ENCODE measurements around the gene ANKDD1A.

The ANKDD1A gene

GRCh38 chr15:64912379-64913325, 950 bp downstream of the ANKDD1A start:
- H3K4me3 ChIP-seq (ENCODE audit: low read depth, low read length), result peak overlapping the region; percentile 69
- H3K36me3 ChIP-seq (ENCODE audit: control insufficient read depth, insufficient read depth, low read length), result no peaks in the 10 kb centered on the region
- no peak overlapping the region for H3K9ac ChIP-seq (ENCODE audit: low read depth, low read length)
- peaks cover 8% of the 10 kb centered on the region for H3K4me1 ChIP-seq (ENCODE audit: control insufficient read depth, insufficient read depth, low read length)
- peaks cover 33% of the 10 kb centered on the region for H3K27me3 ChIP-seq (ENCODE audit: control insufficient read depth, insufficient read depth, low read length)
- no peaks in the 10 kb centered on the region for H3K9me3 ChIP-seq (ENCODE audit: control insufficient read depth, insufficient read depth, low read length)

- Histone ChIP-seq H3K9ac (ENCODE audit: low read depth, low read length) (no peak overlapping the region), H3K36me3 (ENCODE audit: control insufficient read depth, insufficient read depth, low read length) (no peaks in the 10 kb centered on the region), H3K27me3 (ENCODE audit: control insufficient read depth, insufficient read depth, low read length) (peaks cover 27% of the 10 kb centered on the region), H3K9me3 (ENCODE audit: control insufficient read depth, insufficient read depth, low read length) (no peaks in the 10 kb centered on the region), H3K4me3 (ENCODE audit: low read depth, low read length) (no peak overlapping the region), H3K4me1 (ENCODE audit: control insufficient read depth, insufficient read depth, low read length) (peaks cover 8% of the 10 kb centered on the region)
Observed at GRCh38 chr15:64915518-64916227, 4.0 kb downstream of the ANKDD1A start.

DNA sequence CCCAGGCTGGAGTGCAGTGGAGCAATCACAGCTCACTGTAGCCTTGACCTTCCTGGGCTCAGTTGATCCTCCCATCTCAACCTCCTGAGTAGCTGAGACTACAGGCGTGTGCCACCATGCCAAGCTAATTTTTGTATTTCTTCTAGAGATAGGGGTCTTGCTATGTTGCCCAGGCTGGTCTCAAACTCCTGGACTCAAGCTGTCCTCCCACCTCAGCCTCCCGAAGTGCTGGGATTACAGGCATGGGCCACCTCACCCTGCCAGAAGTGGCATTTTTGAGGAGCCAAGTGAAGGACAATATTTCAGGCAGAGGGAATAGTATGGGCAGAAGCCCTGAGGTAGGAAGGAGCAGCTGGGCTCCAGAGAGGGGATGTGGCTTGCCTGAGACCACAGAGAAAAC, 4.7 kb downstream of the ANKDD1A start:
- Histone ChIP-seq H3K27me3 (ENCODE audit: control insufficient read depth, insufficient read depth, low read length) (peaks cover 21% of the 10 kb centered on the region), H3K9ac (ENCODE audit: low read depth, low read length) (no peak overlapping the region), H3K9me3 (ENCODE audit: control insufficient read depth, insufficient read depth, low read length) (no peaks in the 10 kb centered on the region)

DNA sequence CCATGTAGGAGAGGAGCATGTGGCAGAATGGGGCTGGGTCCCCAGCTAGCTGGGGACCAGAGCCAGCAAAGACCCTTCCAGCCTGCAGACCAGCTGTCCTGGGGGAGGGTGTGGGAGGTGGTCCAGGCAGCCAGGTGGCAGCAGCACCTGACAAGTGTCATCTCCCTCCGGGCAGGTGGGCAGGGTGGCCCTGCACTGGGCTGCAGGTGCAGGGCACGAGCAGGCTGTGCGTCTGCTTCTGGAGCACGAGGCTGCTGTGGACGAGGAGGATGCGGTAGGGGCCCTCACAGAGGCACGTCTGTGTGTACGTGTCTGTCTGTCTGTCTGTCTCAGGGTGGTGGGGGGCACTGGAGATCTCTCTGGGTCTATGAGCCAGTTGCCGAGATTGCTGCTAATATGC, 5.5 kb downstream of the ANKDD1A start:
- Histone ChIP-seq H3K27me3 (ENCODE audit: control insufficient read depth, insufficient read depth, low read length) (peaks cover 18% of the 10 kb centered on the region), H3K9ac (ENCODE audit: low read depth, low read length) (no peak overlapping the region), H3K9me3 (ENCODE audit: control insufficient read depth, insufficient read depth, low read length) (no peaks in the 10 kb centered on the region)

More for the DNA sequence above, 4.7 kb downstream of the ANKDD1A start:
- Histone ChIP-seq H3K36me3 (ENCODE audit: control insufficient read depth, insufficient read depth, low read length) (no peaks in the 10 kb centered on the region), H3K4me3 (ENCODE audit: low read depth, low read length) (no peak overlapping the region), H3K4me1 (ENCODE audit: control insufficient read depth, insufficient read depth, low read length) (peaks cover 8% of the 10 kb centered on the region)

DNA sequence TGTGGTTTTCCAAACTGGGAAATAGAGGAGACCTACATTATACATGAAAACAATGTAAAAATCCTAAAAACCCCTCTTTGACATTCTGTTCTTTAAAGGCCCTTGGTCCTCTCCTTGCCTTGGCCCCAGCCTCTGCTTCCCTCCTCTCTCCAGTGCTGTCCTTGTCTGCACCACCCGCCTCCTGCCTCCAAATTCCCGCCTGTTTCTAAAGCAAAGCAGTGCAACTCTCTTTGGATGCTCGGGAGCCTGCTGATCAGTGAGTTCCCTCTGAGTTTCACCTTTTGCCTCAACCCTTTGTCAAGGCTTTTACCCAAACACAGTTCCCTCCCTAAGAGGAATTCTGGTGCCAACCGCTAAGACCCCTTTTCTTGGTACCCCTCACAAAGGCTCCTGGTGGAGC, 8.0 kb downstream of the ANKDD1A start:
- Histone ChIP-seq H3K4me1 (ENCODE audit: control insufficient read depth, insufficient read depth, low read length) (peaks cover 11% of the 10 kb centered on the region), H3K9me3 (ENCODE audit: control insufficient read depth, insufficient read depth, low read length) (no peaks in the 10 kb centered on the region), H3K36me3 (ENCODE audit: control insufficient read depth, insufficient read depth, low read length) (no peaks in the 10 kb centered on the region), H3K4me3 (ENCODE audit: low read depth, low read length) (no peak overlapping the region), H3K9ac (ENCODE audit: low read depth, low read length) (no peak overlapping the region), H3K27me3 (ENCODE audit: control insufficient read depth, insufficient read depth, low read length) (peaks cover 2% of the 10 kb centered on the region)

More for the DNA sequence above, 5.5 kb downstream of the ANKDD1A start:
- Histone ChIP-seq H3K4me3 (ENCODE audit: low read depth, low read length) (no peak overlapping the region), H3K36me3 (ENCODE audit: control insufficient read depth, insufficient read depth, low read length) (no peaks in the 10 kb centered on the region), H3K4me1 (ENCODE audit: control insufficient read depth, insufficient read depth, low read length) (peaks cover 9% of the 10 kb centered on the region)

DNA sequence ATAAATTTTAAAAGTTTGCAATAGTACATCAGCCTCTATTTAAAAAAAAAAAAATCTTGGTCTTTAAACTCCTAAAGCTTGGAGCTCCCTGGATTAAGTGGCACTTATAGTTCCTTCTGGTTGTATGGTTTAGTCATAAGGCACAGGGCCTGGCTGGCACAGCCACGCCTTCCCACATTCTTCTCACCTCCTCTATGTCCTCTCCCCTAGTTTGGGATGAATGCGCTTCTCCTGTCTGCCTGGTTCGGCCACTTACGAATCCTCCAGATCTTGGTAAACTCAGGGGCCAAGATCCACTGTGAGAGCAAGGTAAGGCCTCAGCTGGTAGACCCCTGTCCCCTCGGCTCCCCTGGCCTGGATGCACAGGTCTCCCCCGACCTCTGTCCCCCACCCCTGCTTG, 10.0 kb downstream of the ANKDD1A start:
- Histone ChIP-seq H3K36me3 (ENCODE audit: control insufficient read depth, insufficient read depth, low read length) (no peaks in the 10 kb centered on the region), H3K4me1 (ENCODE audit: control insufficient read depth, insufficient read depth, low read length) (peaks cover 4% of the 10 kb centered on the region), H3K4me3 (ENCODE audit: low read depth, low read length) (no peak overlapping the region), H3K27me3 (ENCODE audit: control insufficient read depth, insufficient read depth, low read length) (no peaks in the 10 kb centered on the region), H3K9ac (ENCODE audit: low read depth, low read length) (no peak overlapping the region), H3K9me3 (ENCODE audit: control insufficient read depth, insufficient read depth, low read length) (no peaks in the 10 kb centered on the region)

DNA sequence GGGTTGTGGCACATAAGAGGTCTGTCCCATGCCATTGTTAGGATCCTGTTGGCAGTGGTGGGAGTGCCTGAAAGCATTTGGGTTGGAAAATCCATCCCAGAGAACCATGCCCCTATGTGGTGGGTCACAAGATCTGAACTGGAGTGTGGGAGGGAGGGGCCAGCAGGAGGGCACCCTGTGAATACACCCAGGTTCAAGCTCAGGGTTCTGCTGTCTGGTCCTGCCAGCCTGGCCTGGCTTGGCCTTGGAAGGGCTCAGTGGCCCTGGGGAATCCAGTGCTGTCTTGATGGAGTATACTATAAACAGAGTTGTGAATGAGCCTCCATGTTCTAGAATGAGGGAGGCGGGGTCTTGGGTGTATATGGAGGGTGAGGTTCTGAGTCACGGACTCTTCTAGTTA, 11.8 kb downstream of the ANKDD1A start:
- Histone ChIP-seq H3K27me3 (ENCODE audit: control insufficient read depth, insufficient read depth, low read length) (no peaks in the 10 kb centered on the region), H3K9ac (ENCODE audit: low read depth, low read length) (no peak overlapping the region), H3K4me3 (ENCODE audit: low read depth, low read length) (no peak overlapping the region), H3K4me1 (ENCODE audit: control insufficient read depth, insufficient read depth, low read length) (peaks cover 4% of the 10 kb centered on the region), H3K9me3 (ENCODE audit: control insufficient read depth, insufficient read depth, low read length) (no peaks in the 10 kb centered on the region), H3K36me3 (ENCODE audit: control insufficient read depth, insufficient read depth, low read length) (no peaks in the 10 kb centered on the region)

DNA sequence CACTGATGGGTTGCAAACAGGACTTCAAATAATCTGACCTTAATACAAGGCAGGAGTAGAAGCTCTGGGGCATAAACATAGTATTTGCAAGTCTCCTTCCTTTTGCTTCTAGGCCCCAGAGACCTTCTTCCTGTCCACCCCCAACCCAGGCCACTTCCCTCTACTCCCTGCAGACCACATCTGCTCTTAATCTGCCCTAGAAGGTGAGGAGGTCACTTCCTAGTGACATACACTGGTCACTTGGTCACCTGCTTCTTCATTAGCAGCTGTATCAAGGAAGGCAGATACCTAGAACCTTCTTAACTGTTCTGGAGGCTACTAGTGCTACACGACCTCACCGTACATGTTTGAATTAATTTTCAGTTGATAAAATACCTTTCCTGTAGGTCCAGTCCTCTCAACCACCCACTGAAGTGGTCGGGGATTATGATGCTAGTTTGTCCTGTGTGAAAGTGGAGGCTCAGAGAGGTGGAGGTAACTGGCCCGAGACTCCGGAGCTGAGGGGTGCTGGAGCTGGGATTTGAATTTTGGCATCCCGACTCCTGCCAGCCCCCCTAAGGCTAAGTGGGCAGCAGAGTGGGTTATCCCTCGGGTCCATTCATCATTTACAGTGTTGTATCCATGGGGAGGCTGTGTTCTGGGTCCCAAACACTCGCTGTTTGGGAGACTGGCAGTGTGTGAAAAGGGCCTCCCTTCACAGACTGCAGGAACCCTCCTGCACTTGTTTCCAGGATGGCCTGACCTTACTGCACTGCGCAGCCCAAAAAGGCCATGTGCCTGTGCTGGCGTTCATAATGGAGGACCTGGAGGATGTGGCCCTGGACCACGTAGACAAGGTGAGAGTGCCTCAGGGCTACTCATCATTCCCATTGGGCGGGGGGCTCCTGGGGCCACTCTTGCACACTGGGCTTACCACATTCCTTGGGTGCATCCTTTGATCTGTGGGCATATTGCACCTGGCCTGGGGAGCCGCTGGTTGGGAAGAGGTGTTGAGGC, 13.9 kb downstream of the ANKDD1A start:
- Histone ChIP-seq H3K4me1 (ENCODE audit: control insufficient read depth, insufficient read depth, low read length) (peaks cover 4% of the 10 kb centered on the region), H3K36me3 (ENCODE audit: control insufficient read depth, insufficient read depth, low read length) (no peaks in the 10 kb centered on the region), H3K27me3 (ENCODE audit: control insufficient read depth, insufficient read depth, low read length) (no peaks in the 10 kb centered on the region), H3K9ac (ENCODE audit: low read depth, low read length) (no peak overlapping the region), H3K4me3 (ENCODE audit: low read depth, low read length) (no peak overlapping the region), H3K9me3 (ENCODE audit: control insufficient read depth, insufficient read depth, low read length) (no peaks in the 10 kb centered on the region)

DNA sequence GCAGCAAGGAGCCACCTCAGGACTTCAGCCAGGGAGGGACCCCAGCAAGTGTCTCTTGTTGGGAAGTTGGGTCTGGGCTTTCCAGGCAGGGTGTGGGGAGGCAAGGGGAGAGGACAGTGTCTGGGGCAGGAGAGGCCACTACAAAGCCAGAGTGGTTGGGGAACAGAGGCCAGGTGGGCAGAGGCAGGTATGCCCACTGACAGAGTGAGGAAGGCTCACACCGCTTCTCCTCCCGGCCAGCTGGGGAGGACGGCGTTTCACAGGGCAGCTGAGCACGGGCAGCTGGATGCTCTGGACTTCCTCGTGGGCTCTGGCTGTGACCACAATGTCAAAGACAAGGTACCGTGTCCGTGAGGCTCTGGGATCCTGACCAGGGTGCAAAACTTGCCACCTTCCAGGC, 15.0 kb downstream of the ANKDD1A start:
- Histone ChIP-seq H3K4me3 (ENCODE audit: low read depth, low read length) (no peak overlapping the region), H3K27me3 (ENCODE audit: control insufficient read depth, insufficient read depth, low read length) (no peaks in the 10 kb centered on the region), H3K36me3 (ENCODE audit: control insufficient read depth, insufficient read depth, low read length) (peaks cover 3% of the 10 kb centered on the region), H3K9me3 (ENCODE audit: control insufficient read depth, insufficient read depth, low read length) (no peaks in the 10 kb centered on the region), H3K9ac (ENCODE audit: low read depth, low read length) (no peak overlapping the region), H3K4me1 (ENCODE audit: control insufficient read depth, insufficient read depth, low read length) (peaks cover 4% of the 10 kb centered on the region)

GRCh38 chr15:64928626-64929220, 17.0 kb downstream of the ANKDD1A start:
- H3K27me3 ChIP-seq (ENCODE audit: control insufficient read depth, insufficient read depth, low read length), result no peaks in the 10 kb centered on the region
- H3K4me1 ChIP-seq (ENCODE audit: control insufficient read depth, insufficient read depth, low read length), result no peaks in the 10 kb centered on the region
- no peak overlapping the region for H3K9ac ChIP-seq (ENCODE audit: low read depth, low read length)
- H3K9me3 ChIP-seq (ENCODE audit: control insufficient read depth, insufficient read depth, low read length), result no peaks in the 10 kb centered on the region
- H3K36me3 ChIP-seq (ENCODE audit: control insufficient read depth, insufficient read depth, low read length), result peaks cover 3% of the 10 kb centered on the region
- H3K4me3 ChIP-seq (ENCODE audit: low read depth, low read length), result no peak overlapping the region

Measured in iPS-15b (cell line).